ENCODE results near the gene FLII. TPM values are rescaled to one million over a fixed set of nuclear protein-coding genes. Genes with fewer than 3 reads are reported as not detected.

The FLII gene
- total and polyA plus RNA-seq, 2 of the 13 experiments (the other 11 are each of a cell fraction or from before 2014, with no cell fraction given): 130 to 303 TPM

- TF ChIP-seq ZNF430 (CRISPR knock-in tag; IDR thresholded peaks at IDR 0.05): peak; percentile 87; the same call in 1 of the 2 replicates
- no peak for TF ChIP-seq ATF7 (IDR thresholded peaks at IDR 0.05)
- 0 out of 2 replicates have a peak, but pooled peaks have one; percentile 31 for TF ChIP-seq ATF7 (CRISPR knock-in tag; IDR thresholded peaks at IDR 0.05)
- no peak for TF ChIP-seq GABPA (IDR thresholded peaks at IDR 0.05; ENCODE audit: low read depth, low read length)
- TF ChIP-seq GABPA (CRISPR knock-in tag; IDR thresholded peaks at IDR 0.05; ENCODE audit: low read depth): no peak; the same call in 1 of the 2 replicates
- no peak for TF ChIP-seq AHR (CRISPR knock-in tag; IDR thresholded peaks at IDR 0.05)
- no peak for TF ChIP-seq SRY (CRISPR knock-in tag; IDR thresholded peaks at IDR 0.05)
- no peak for TF ChIP-seq ZNF367 (CRISPR knock-in tag; IDR thresholded peaks at IDR 0.05; ENCODE audit: borderline replicate concordance)
- peak; percentile 80; the same call in 1 of the 2 replicates for TF ChIP-seq ZNF777 (CRISPR knock-in tag; IDR thresholded peaks at IDR 0.05)
- no peak for TF ChIP-seq ZNF224 (CRISPR knock-in tag; IDR thresholded peaks at IDR 0.05)
- no peak for TF ChIP-seq AKNA (CRISPR knock-in tag; IDR thresholded peaks at IDR 0.05; ENCODE audit: borderline replicate concordance)
- TF ChIP-seq MYC (CRISPR knock-in tag; IDR thresholded peaks at IDR 0.05; ENCODE audit: borderline replicate concordance): peak; percentile 71
- no peak for TF ChIP-seq ZNF225 (CRISPR knock-in tag; IDR thresholded peaks at IDR 0.05)
- TF ChIP-seq EZH2 (conservative IDR thresholded peaks at IDR 0.05; ENCODE audit: low read depth, low read length): no peak
- no peak; the same call in 1 of the 2 replicates for TF ChIP-seq ZBED4 (CRISPR knock-in tag; IDR thresholded peaks at IDR 0.05; ENCODE audit: borderline replicate concordance)
- no peak for TF ChIP-seq ZNF333 (CRISPR knock-in tag; IDR thresholded peaks at IDR 0.05; ENCODE audit: borderline replicate concordance)
- no peak for TF ChIP-seq TCF7 (IDR thresholded peaks at IDR 0.05; ENCODE audit: low read depth)
- no peak for TF ChIP-seq ZNF124 (CRISPR knock-in tag; IDR thresholded peaks at IDR 0.05)
- peak; percentile 73; the same call in 1 of the 2 replicates for TF ChIP-seq ZNF616 (CRISPR knock-in tag; IDR thresholded peaks at IDR 0.05; ENCODE audit: low read depth)
- no peak for TF ChIP-seq ZNF33A (CRISPR knock-in tag; IDR thresholded peaks at IDR 0.05; ENCODE audit: borderline replicate concordance)
- no peak for TF ChIP-seq ZNF790 (CRISPR knock-in tag; IDR thresholded peaks at IDR 0.05; ENCODE audit: borderline replicate concordance)
- no peak; the same call in 1 of the 2 replicates for TF ChIP-seq MTA1 (CRISPR knock-in tag; IDR thresholded peaks at IDR 0.05; ENCODE audit: borderline replicate concordance)
Measured at GRCh38 chr17:18260332-18261145, 2.0 kb upstream of the FLII start, which contains the start of gene MIEF2 (continued).

Measured in HepG2 (cell line).